ENCODE measurements around the gene AGBL4. TPM values are rescaled to one million over a fixed set of nuclear protein-coding genes. Genes with fewer than 3 reads are reported as not detected.
"Not testable (repeated sequence)": the region's sequence is repeated elsewhere in the genome, so short reads cannot be mapped to it uniquely, and the experiment has no call there.

The AGBL4 gene
- total RNA-seq, 4 donors from 2014 or later = 0.19 to 1.0 (median 1.0) TPM; not detected in 1

GRCh38 chr1:49028396-49028795 is 995.4 kb downstream of the AGBL4 start:
- Histone ChIP-seq H3K27me3 (no peaks in the 10 kb centered on the region), H3K9me3 (no peaks in the 10 kb centered on the region), H3K4me3 (no peak overlapping the region), H3K4me1 (no peaks in the 10 kb centered on the region), H3K36me3 (no peaks in the 10 kb centered on the region), H3K27ac (no peak overlapping the region)
- no peak for DNase-seq (ENCODE audit: low spot score in 2 of 2)
- TF ChIP-seq POLR2AphosphoS5 (IDR thresholded peaks at IDR 0.05) (no peak), CTCF (IDR thresholded peaks at IDR 0.05) (no peak), EP300 (IDR thresholded peaks at IDR 0.05) (no peak), POLR2A (IDR thresholded peaks at IDR 0.05) (no peak)
- 84% methylated on average over 1 of the region's 1 CpG for WGBS

- TF ChIP-seq POLR2A (IDR thresholded peaks at IDR 0.05) (no peak), POLR2AphosphoS5 (IDR thresholded peaks at IDR 0.05) (no peak), EP300 (IDR thresholded peaks at IDR 0.05) (no peak), CTCF (IDR thresholded peaks at IDR 0.05) (no peak)
- Histone ChIP-seq H3K36me3 (no peaks in the 10 kb centered on the region), H3K9me3 (no peaks in the 10 kb centered on the region), H3K27ac (no peak overlapping the region), H3K27me3 (no peaks in the 10 kb centered on the region), H3K4me3 (no peak overlapping the region), H3K4me1 (no peaks in the 10 kb centered on the region)
- WGBS = 79% methylated on average over 1 of the region's 1 CpG
- DNase-seq (ENCODE audit: low spot score in 2 of 2) = no peak
Observed at GRCh38 chr1:49026230-49026811, 997.4 kb downstream of the AGBL4 start.

- no peaks in the 10 kb centered on the region for H3K9me3 ChIP-seq
- no peak overlapping the region for H3K4me3 ChIP-seq
- H3K4me1 ChIP-seq = no peaks in the 10 kb centered on the region
- H3K27me3 ChIP-seq = no peaks in the 10 kb centered on the region
- WGBS = 73% methylated on average over 5 of the region's 5 CpGs
- H3K36me3 ChIP-seq = no peaks in the 10 kb centered on the region
- DNase-seq (ENCODE audit: low spot score in 2 of 2) = no peak
- TF ChIP-seq EP300 (IDR thresholded peaks at IDR 0.05) (no peak), POLR2A (IDR thresholded peaks at IDR 0.05) (no peak), POLR2AphosphoS5 (IDR thresholded peaks at IDR 0.05) (no peak), CTCF (IDR thresholded peaks at IDR 0.05) (no peak)
- no peak overlapping the region for H3K27ac ChIP-seq
Observed at GRCh38 chr1:49016030-49016977, 1007.5 kb downstream of the AGBL4 start.

- no peak overlapping the region for H3K4me3 ChIP-seq
- H3K27ac ChIP-seq = no peak overlapping the region
- TF ChIP-seq POLR2AphosphoS5 (IDR thresholded peaks at IDR 0.05) = no peak
- no peak for TF ChIP-seq POLR2A (IDR thresholded peaks at IDR 0.05)
- TF ChIP-seq EP300 (IDR thresholded peaks at IDR 0.05) = no peak
- TF ChIP-seq CTCF (IDR thresholded peaks at IDR 0.05) = no peak
- no peaks in the 10 kb centered on the region for H3K9me3 ChIP-seq
- no peaks in the 10 kb centered on the region for H3K4me1 ChIP-seq
- H3K36me3 ChIP-seq = no peaks in the 10 kb centered on the region
- H3K27me3 ChIP-seq = no peaks in the 10 kb centered on the region
- no peak for DNase-seq (ENCODE audit: low spot score in 2 of 2)
Observed at GRCh38 chr1:49013079-49013478, 1010.7 kb downstream of the AGBL4 start.

- not testable (repeated sequence) for H3K4me1 ChIP-seq; H3K36me3 ChIP-seq; H3K27ac ChIP-seq; H3K4me3 ChIP-seq; H3K9me3 ChIP-seq; DNase-seq (ENCODE audit: low spot score in 2 of 2); H3K27me3 ChIP-seq
- WGBS = 87% methylated on average over 10 of the region's 10 CpGs
Observed at GRCh38 chr1:49002981-49003380, 1020.8 kb downstream of the AGBL4 start.
